ENCODE data around the gene PDE6A.

PDE6A gene

GRCh38 chr5:149979896-149980295, 35.3 kb upstream of the PDE6A start:
- H3K27me3 Mint-ChIP-seq (ENCODE audit: low read depth, poor library complexity), result no peaks in the 10 kb centered on the region
- peaks cover 31% of the 10 kb centered on the region for H3K4me1 Mint-ChIP-seq
- peaks cover 33% of the 10 kb centered on the region for H3K36me3 Mint-ChIP-seq (ENCODE audit: low read depth)

GRCh38 chr5:149975409-149975808, 30.8 kb upstream of the PDE6A start:
- no peak overlapping the region for H3K4me3 Mint-ChIP-seq
- peaks cover 22% of the 10 kb centered on the region for H3K4me1 Mint-ChIP-seq
- H3K36me3 Mint-ChIP-seq (ENCODE audit: low read depth), result peaks cover 25% of the 10 kb centered on the region
- H3K27me3 Mint-ChIP-seq (ENCODE audit: low read depth, poor library complexity), result peaks cover 3% of the 10 kb centered on the region
- no peak for DNase-seq
- TF ChIP-seq, protein P1, sequence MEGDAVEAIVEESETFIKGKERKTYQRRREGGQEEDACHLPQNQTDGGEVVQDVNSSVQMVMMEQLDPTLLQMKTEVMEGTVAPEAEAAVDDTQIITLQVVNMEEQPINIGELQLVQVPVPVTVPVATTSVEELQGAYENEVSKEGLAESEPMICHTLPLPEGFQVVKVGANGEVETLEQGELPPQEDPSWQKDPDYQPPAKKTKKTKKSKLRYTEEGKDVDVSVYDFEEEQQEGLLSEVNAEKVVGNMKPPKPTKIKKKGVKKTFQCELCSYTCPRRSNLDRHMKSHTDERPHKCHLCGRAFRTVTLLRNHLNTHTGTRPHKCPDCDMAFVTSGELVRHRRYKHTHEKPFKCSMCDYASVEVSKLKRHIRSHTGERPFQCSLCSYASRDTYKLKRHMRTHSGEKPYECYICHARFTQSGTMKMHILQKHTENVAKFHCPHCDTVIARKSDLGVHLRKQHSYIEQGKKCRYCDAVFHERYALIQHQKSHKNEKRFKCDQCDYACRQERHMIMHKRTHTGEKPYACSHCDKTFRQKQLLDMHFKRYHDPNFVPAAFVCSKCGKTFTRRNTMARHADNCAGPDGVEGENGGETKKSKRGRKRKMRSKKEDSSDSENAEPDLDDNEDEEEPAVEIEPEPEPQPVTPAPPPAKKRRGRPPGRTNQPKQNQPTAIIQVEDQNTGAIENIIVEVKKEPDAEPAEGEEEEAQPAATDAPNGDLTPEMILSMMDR (IDR thresholded peaks at IDR 0.05), result no peak
- no peak overlapping the region for H3K27ac Mint-ChIP-seq
- no peaks in the 10 kb centered on the region for H3K9me3 Mint-ChIP-seq

More at GRCh38 chr5:149979896-149980295, 35.3 kb upstream of the PDE6A start:
- Mint-ChIP-seq H3K9me3 (no peaks in the 10 kb centered on the region), H3K27ac (no peak overlapping the region), H3K4me3 (no peak overlapping the region)
- DNase-seq, result no peak
- TF ChIP-seq, protein P1 (IDR thresholded peaks at IDR 0.05), result no peak

DNA sequence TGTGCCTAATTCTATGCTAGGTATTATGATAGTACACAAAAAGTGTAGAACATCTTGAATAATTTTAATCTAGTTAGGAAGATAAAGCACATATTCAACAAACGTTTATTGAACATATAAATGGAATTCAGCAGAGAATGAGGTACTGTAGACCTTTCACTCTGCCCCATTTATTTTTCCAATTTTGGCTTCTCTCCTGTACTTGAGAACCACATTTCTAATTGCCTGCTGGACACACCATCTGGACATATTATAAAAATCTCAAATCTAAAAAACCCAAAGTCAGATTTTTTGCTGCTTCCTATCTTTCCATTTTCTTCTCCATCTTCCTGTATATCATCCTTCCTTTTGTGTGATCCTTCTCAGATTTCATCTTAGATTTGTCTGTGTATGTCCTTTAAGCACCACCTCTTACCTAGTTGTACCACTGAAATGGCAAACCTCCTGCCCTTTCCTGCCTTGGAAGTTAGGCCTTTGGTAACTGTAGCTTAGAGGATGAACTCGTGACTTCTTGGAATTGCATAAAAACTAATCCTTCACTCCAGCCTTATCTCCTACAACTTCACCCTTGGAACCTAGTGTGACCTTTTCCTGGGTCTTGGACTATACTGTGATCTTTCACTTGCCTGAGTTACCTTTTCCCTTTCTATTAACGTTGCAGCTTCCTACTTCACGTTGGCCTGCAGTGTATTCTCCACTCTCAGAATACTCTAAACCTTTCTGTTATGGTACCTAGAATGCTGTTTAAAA, 24.8 kb upstream of the PDE6A start:
- no peaks in the 10 kb centered on the region for H3K9me3 Mint-ChIP-seq
- H3K4me1 Mint-ChIP-seq, result peaks cover 8% of the 10 kb centered on the region
- no peak for DNase-seq
- no peak overlapping the region for H3K27ac Mint-ChIP-seq
- H3K27me3 Mint-ChIP-seq (ENCODE audit: low read depth, poor library complexity), result peaks cover 7% of the 10 kb centered on the region
- no peaks in the 10 kb centered on the region for H3K36me3 Mint-ChIP-seq (ENCODE audit: low read depth)
- TF ChIP-seq, protein P1 (IDR thresholded peaks at IDR 0.05), result no peak
- no peak overlapping the region for H3K4me3 Mint-ChIP-seq

DNA sequence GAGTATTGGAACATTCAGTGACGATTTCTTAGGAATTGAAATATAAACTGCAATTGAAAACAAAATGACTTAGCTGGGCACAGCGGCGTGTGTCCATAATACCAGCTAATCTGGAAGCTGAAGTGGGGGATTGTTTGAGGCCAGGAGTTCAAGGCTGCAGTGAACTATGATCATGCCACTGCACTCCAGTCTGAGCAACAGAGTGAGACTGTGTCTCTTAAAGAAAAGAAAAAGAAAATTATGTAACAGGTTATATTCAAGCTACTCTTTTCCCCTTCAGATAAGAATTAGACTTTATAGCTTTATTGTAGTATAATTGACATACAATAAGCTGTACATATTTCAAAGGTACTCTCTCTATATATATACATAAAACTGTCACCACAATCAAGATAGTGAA, 22.4 kb upstream of the PDE6A start:
- H3K36me3 Mint-ChIP-seq (ENCODE audit: low read depth), result peaks cover 5% of the 10 kb centered on the region
- peaks cover 17% of the 10 kb centered on the region for H3K4me1 Mint-ChIP-seq
- H3K27me3 Mint-ChIP-seq (ENCODE audit: low read depth, poor library complexity), result peaks cover 4% of the 10 kb centered on the region
- H3K27ac Mint-ChIP-seq, result no peak overlapping the region
- no peaks in the 10 kb centered on the region for H3K9me3 Mint-ChIP-seq
- no peak for DNase-seq
- no peak overlapping the region for H3K4me3 Mint-ChIP-seq
- TF ChIP-seq, protein P1 (IDR thresholded peaks at IDR 0.05), result no peak

DNA sequence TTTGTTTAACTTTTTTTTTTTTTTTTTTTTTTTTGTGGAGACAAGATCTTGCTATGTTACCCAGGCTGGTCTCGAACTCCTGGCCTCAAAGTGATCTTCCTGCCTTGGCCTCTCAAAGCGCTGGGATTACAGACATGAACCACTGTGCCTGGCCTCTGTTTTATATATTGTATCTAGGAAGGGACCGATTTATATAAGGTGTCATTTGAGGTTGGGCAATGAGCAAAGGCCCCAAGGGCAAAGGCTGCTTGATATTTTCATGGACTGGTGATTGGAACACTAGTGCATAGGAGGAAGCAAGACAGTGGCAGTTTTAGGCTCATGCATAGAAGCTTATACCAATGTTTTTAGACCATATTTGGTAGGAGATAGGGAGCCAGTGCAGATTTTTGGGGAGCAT, 19.1 kb upstream of the PDE6A start:
- Mint-ChIP-seq H3K36me3 (ENCODE audit: low read depth) (peaks cover 5% of the 10 kb centered on the region), H3K4me3 (no peak overlapping the region), H3K27me3 (ENCODE audit: low read depth, poor library complexity) (peaks cover 4% of the 10 kb centered on the region), H3K9me3 (no peaks in the 10 kb centered on the region), H3K27ac (peak overlapping the region; percentile 79), H3K4me1 (peaks cover 45% of the 10 kb centered on the region)
- no peak for DNase-seq
- TF ChIP-seq, protein P1 (IDR thresholded peaks at IDR 0.05), result no peak

All from nephron progenitor cell (in vitro differentiated cells).